GM06990 (cell line): ENCODE data around the gene CHD3.
A peak's percentile ranks its signal among the peaks of the same experiment; 100 is the strongest.

Experiments
- DNase-seq: peaks from one replicate; pipeline ENCODE4 v3.0.0-alpha.2; 2011; ENCODE audit not compliant: insufficient read length; ENCODE audit errors: extremely low read depth
- H3K27me3 ChIP-seq: replicated peaks from 2 replicates; pipeline ENCODE4 v1.6.0; 2011; ENCODE audit warnings: low read length; ENCODE audit not compliant: control insufficient read depth, insufficient read depth
- H3K36me3 ChIP-seq: 2 replicates; pipeline ENCODE4 v1.5.1; 2011; ENCODE audit warnings: low read length; ENCODE audit not compliant: control insufficient read depth, insufficient read depth
- H3K4me3 ChIP-seq: replicated peaks from 2 replicates; pipeline ENCODE4 v1.5.1; 2011; ENCODE audit warnings: low read depth, mild to moderate bottlenecking, control low read depth, low read length
- TF ChIP-seq, protein P1 (sequence below): IDR thresholded peaks from 2 replicates; pipeline ENCODE4 v1.5.1; 2011; ENCODE audit warnings: low read length, control low read depth, mild to moderate bottlenecking, inconsistent platforms; ENCODE audit not compliant: insufficient read depth, poor library complexity, severe bottlenecking

The CHD3 gene

DNA sequence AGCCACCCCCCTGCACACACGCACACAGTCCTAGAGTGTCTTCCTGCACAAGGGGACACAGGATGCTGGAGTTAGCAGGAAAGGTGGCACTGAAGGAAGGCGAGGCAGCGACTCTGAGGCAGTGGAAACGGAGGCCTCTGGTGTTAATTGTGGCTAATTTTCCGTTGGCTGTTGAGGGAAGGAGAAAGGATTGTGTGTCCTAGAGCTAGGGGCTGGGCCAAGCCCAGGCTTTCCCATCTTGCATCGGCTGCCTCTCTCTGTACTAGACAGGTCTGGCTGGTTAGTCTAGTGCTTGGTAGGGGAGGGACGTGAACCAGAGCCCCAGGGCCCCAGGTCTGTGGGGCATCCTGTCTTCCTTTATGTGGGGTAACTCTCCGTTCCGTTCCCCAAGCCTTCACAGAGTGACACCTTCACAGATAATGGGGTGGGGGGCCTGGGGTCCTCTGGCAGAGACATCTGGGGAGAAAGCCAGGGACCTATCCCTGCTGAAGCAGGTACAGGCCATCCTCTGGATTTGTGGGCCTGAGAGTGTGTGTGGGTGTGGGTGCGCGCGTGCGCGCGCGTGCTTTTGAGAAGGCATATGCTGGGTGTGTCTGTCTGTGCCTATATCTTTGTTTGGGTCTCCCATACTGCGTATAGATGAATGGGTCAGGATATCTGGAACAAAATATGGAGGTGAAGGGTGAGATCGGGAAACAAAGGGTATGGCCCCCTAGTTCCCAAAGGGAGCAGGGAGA lies at the start of gene CHD3:
CHD3 (plus strand) TSS at position 606 of the 737 bp plus-strand sequence. CDS start 212 bp downstream, outside the sequence.
- H3K36me3 ChIP-seq = peaks cover 6% of the 10 kb centered on the region
- no peaks in the 10 kb centered on the region for H3K27me3 ChIP-seq
- TF ChIP-seq, protein P1, sequence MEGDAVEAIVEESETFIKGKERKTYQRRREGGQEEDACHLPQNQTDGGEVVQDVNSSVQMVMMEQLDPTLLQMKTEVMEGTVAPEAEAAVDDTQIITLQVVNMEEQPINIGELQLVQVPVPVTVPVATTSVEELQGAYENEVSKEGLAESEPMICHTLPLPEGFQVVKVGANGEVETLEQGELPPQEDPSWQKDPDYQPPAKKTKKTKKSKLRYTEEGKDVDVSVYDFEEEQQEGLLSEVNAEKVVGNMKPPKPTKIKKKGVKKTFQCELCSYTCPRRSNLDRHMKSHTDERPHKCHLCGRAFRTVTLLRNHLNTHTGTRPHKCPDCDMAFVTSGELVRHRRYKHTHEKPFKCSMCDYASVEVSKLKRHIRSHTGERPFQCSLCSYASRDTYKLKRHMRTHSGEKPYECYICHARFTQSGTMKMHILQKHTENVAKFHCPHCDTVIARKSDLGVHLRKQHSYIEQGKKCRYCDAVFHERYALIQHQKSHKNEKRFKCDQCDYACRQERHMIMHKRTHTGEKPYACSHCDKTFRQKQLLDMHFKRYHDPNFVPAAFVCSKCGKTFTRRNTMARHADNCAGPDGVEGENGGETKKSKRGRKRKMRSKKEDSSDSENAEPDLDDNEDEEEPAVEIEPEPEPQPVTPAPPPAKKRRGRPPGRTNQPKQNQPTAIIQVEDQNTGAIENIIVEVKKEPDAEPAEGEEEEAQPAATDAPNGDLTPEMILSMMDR = no peak
- DNase-seq = no peak
- peak within 1 kb of the TSS; percentile 95 for H3K4me3 ChIP-seq

DNA sequence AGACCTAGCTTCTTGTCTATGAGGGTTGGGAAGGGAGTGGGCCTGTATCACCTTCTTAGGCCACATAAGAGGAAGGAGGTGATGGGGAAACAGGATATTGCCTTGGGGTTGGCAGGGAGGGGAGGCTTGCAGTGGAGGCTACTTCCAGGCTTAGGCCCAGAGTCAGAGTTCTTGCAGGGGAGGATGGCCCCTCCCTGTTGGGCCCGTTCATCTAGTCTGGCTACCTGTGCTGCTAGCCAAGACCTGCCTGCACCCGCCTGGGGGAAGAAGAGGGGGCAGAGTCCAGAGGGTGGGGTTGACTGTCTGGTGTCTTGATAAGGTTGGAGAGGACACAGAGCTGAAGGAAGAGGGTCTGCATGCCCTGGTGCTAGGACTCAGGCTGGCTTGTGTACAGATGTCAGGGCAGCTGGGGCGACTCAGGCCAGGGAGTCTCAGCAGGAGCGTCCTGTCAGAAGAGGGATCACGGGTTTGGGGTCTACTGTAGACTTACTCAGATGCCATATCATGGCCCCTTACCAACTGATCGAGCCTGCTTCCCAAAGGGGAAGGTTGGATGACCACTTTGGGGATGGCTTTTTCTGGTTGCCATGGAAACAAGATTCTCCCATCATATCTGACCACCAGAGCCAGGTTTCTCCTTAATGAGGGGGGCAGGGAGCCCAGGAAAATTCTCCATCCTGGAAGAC lies 49.3 kb upstream of the CHD3 start:
- TF ChIP-seq, protein P1 = no peak
- H3K36me3 ChIP-seq = no peaks in the 10 kb centered on the region; the same call in 1 of the 2 replicates
- no peak overlapping the region for H3K4me3 ChIP-seq
- no peaks in the 10 kb centered on the region for H3K27me3 ChIP-seq
- no peak for DNase-seq

DNA sequence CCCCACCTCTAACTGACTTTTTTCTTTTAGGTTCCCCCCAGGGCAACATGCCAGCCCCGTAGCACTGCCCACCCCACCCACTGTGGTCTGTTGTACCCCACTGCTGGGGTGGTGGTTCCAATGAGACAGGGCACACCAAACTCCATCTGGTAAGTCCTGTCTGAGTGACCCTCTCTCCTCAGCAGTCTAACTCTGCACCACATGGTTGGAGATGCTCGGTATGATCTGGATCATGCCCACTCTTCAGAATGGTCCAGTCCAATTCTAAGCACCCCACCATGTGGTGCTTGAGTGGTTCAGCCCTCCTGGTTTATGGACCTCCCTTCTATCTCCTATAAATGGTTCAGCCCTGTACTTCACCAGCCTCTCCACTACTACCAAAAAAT lies 48.7 kb upstream of the CHD3 start:
- TF ChIP-seq, protein P1 = no peak
- Histone ChIP-seq H3K27me3 (no peaks in the 10 kb centered on the region), H3K36me3 (no peaks in the 10 kb centered on the region; the same call in 1 of the 2 replicates), H3K4me3 (no peak overlapping the region)
- DNase-seq = no peak

DNA sequence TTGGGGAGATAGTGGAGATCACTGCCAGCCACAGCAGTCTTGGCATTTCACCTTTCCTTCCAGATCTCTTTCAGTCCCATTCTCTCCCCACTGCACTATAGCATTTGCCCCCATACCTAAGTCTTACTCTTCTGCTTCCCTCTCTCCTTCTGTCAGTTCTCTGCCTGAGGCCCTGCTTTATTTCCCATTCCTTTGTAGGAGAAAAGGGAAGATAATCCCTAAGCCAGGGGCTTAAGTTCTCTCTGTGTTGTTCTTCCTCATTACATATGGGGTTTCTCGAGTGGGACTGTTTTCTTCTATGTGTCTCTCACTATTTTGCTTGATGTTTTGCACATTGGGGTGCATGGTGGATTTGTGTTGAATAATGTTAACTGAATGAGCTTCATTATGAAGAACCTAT lies 48.1 kb upstream of the CHD3 start:
- TF ChIP-seq, protein P1 = no peak
- no peaks in the 10 kb centered on the region; the same call in 1 of the 2 replicates for H3K36me3 ChIP-seq
- H3K4me3 ChIP-seq = no peak overlapping the region
- no peaks in the 10 kb centered on the region for H3K27me3 ChIP-seq
- no peak for DNase-seq

DNA sequence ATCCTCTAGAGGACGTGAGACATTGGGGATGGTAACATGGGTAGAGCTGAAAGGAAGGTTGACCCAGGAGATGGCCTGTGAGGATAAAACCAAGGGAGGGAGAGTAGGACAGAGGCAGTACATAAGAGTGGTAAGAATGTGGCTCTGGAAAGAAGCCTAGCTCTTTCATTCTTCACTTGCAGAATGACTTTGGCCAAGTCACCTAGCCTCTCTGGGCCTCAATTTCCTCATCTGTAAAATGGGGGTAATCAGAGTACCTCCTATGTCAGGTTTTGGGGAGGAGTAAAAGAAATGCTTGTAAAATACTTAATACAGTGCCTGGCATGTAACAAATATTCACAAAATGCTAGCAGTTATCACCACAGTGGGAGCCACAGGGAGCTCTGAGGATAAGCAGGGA lies 47.7 kb upstream of the CHD3 start:
- DNase-seq = no peak
- TF ChIP-seq, protein P1 = no peak
- H3K4me3 ChIP-seq = peak overlapping the region; percentile 89
- no peaks in the 10 kb centered on the region for H3K27me3 ChIP-seq
- H3K36me3 ChIP-seq = peaks cover 3% of the 10 kb centered on the region
